ENCODE results near the gene SLC35F5. TPM values are rescaled to one million over a fixed set of nuclear protein-coding genes. Genes with fewer than 3 reads are reported as not detected.
"Not testable (repeated sequence)": the region's sequence is repeated elsewhere in the genome, so short reads cannot be mapped to it uniquely, and the experiment has no call there.

Gene SLC35F5
- total RNA-seq, 1 donor from 2014 or later: 30.6 TPM

DNA sequence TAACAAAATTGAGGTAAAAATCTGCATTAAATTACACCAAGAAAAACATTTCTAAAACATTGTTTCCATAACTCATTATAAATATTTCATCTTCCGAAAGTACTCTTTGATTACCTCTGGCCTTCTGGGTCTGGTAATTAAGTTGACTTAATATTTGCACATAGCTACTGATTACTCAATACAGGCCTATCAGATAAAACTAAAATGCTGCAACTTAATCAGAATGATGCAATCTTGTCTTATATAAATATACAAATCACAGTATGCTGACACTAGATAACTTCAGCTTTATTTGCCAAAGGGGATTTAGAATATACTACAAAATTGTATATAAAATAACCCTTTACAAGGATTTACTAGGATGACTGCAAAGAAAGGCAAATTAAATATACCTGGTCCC is 49.3 kb downstream of the SLC35F5 start:
- H3K27me3 Mint-ChIP-seq (ENCODE audit: low read depth): no peaks in the 10 kb centered on the region
- DNase-seq (ENCODE audit: low read depth, low spot score): no peak
- peaks cover 8% of the 10 kb centered on the region for H3K36me3 Mint-ChIP-seq (ENCODE audit: low read depth)
- TF ChIP-seq, protein P1, sequence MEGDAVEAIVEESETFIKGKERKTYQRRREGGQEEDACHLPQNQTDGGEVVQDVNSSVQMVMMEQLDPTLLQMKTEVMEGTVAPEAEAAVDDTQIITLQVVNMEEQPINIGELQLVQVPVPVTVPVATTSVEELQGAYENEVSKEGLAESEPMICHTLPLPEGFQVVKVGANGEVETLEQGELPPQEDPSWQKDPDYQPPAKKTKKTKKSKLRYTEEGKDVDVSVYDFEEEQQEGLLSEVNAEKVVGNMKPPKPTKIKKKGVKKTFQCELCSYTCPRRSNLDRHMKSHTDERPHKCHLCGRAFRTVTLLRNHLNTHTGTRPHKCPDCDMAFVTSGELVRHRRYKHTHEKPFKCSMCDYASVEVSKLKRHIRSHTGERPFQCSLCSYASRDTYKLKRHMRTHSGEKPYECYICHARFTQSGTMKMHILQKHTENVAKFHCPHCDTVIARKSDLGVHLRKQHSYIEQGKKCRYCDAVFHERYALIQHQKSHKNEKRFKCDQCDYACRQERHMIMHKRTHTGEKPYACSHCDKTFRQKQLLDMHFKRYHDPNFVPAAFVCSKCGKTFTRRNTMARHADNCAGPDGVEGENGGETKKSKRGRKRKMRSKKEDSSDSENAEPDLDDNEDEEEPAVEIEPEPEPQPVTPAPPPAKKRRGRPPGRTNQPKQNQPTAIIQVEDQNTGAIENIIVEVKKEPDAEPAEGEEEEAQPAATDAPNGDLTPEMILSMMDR (conservative IDR thresholded peaks at IDR 0.05): no peak
- H3K4me1 Mint-ChIP-seq: peaks cover 6% of the 10 kb centered on the region
- H3K27ac Mint-ChIP-seq (ENCODE audit: unreplicated experiment): no peak overlapping the region
- H3K9me3 Mint-ChIP-seq: no peaks in the 10 kb centered on the region
- no peak overlapping the region for H3K4me3 Mint-ChIP-seq

DNA sequence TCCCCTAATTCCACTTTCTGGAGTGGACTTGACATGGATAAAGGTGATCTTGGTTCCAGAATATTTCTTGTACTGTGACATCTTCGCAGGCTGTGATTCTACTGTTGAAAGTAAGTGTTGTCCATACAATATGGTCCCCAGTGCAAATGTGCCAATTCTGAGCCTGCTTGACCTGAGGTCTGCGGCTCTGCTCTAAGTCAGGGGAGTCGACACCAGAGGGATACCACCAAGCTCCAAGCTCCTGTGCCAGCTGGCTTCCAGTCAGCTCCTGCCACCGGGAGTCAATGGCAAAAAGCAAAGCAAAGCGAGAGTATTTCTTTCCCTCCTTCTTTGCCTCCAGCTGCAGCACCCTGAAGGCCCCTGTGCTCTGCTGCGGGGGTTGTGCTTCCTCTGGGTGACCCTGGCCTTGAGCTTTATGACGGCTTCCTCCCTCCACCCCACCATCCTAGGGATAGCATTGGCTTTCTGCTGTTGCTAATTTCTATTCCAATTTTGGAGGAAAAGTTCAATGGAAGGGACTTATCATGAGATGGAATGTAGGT is 50.4 kb downstream of the SLC35F5 start:
- TF ChIP-seq, protein P1 (conservative IDR thresholded peaks at IDR 0.05): no peak
- DNase-seq (ENCODE audit: low read depth, low spot score): no peak
- H3K27me3 Mint-ChIP-seq (ENCODE audit: low read depth): no peaks in the 10 kb centered on the region
- H3K4me3 Mint-ChIP-seq: no peak overlapping the region
- H3K9me3 Mint-ChIP-seq: no peaks in the 10 kb centered on the region
- H3K4me1 Mint-ChIP-seq: peaks cover 13% of the 10 kb centered on the region
- peak overlapping the region; percentile 52 for H3K27ac Mint-ChIP-seq (ENCODE audit: unreplicated experiment)
- H3K36me3 Mint-ChIP-seq (ENCODE audit: low read depth): peaks cover 8% of the 10 kb centered on the region

DNA sequence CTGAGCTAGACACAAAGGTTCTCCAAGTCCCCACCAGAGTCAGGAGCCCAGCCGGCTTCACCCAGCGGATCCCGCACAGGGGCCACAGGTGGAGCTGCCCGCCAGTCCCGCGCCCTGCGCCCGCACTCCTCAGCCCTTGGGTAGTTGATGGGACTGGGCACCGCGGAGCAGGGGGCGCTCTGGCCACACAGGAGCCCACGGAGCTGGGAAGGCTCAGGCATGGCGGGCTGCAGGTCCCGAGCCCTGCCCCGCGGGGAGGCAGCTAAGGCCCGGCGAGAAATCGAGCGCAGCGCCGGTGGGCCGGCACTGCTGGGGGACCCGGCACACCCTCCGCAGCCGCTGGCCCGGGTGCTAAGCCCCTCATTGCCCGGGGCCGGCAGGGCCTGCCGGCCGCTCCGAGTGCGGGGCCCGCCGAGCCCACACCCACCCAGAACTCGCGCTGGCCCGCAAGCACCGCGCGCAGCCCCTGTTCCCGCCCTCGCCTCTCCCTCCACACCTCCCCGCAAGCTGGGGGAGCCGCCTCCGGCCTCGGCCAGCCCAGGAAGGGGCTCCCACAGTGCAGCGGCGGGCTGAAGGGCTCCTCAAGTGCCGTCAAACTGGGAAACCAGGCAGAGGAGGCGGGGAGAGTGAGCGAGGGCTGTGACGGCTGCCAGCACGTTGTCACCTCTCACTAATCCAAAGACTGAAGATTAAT is 52.0 kb downstream of the SLC35F5 start:
- H3K27me3 Mint-ChIP-seq (ENCODE audit: low read depth); H3K9me3 Mint-ChIP-seq; H3K27ac Mint-ChIP-seq (ENCODE audit: unreplicated experiment); DNase-seq (ENCODE audit: low read depth, low spot score); H3K36me3 Mint-ChIP-seq (ENCODE audit: low read depth); H3K4me3 Mint-ChIP-seq: not testable (repeated sequence)
- peaks cover 13% of the 10 kb centered on the region for H3K4me1 Mint-ChIP-seq

DNA sequence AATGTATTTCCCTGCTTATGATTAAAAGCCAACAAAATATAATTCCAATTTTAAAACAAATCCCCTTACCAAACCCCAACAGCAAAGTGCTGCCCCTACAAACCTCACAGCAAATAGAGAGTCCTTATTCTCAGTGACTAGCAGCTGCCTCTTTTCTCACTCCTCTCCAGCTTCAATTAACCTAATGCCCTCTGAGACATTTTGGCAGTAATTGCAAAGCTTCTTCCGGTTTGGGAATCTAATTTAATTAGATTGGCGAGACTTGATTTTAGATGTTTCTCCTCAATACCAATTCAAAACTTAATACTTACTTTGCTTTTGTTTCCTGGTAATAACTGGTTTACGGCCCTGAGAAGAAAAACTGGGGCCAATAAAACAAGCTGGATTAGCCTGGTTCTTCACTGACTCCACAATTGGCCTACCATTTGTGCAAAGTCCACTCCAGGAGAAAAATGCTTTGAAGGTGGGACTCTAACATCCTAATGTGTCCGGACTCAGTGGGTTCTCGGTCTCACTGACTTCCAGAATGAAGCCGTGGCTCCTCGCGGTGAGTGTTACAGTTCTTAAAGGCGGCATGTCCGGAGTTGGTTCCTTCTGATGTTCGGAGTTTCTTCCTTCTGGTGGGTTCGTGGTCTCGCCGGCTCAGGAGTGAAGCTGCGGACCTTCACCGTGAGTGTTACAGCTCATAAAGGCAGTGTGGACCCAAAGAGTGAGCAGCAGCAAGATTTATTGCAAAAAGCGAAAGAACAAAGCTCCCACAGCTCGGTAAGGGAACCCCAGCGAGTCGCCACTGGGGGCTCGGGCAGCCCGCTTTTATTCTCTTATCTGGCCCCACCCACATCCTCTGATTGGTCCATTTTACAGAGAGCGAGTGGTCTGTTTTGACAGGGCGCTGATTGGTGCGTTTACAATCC is 52.8 kb downstream of the SLC35F5 start:
- Mint-ChIP-seq H3K4me3 (no peak overlapping the region), H3K36me3 (ENCODE audit: low read depth) (peaks cover 8% of the 10 kb centered on the region), H3K27me3 (ENCODE audit: low read depth) (no peaks in the 10 kb centered on the region), H3K4me1 (peaks cover 13% of the 10 kb centered on the region), H3K9me3 (no peaks in the 10 kb centered on the region), H3K27ac (ENCODE audit: unreplicated experiment) (peak overlapping the region; percentile 71)
- DNase-seq (ENCODE audit: low read depth, low spot score): no peak
- TF ChIP-seq, protein P1 (conservative IDR thresholded peaks at IDR 0.05): no peak

DNA sequence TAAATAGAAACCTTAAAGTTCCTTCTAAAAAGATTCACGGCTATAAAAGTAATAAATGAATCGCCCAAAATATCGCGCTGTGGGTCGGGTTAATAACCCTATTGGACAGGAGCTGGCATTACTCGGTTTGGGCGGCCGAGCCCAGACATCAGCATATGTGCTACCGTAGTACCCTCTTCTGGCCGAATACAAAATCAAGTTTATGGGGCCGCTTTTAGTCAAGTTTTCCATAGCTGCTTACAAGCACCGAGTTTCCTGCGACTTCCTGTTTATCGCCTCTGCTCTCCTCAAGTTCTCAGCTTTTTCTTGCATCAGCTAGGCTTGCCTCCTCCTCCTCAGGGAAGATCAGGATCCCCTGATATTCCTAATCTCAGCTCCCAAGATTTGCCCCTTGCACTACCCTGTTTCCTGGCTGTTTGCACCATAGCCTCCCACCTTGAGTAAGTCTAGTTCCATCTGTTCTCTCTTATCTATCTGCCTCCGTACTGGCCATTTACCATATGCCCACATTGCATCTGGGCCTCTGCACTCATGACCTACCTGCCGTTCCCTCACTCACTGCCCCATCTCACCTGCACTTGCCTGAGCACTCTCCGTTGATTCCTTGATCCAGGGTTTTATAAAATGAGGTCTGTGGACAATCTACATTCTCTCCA is 56.1 kb downstream of the SLC35F5 start:
- peaks cover 6% of the 10 kb centered on the region for H3K36me3 Mint-ChIP-seq (ENCODE audit: low read depth)
- TF ChIP-seq, protein P1 (conservative IDR thresholded peaks at IDR 0.05): no peak
- DNase-seq (ENCODE audit: low read depth, low spot score): no peak
- no peak overlapping the region for H3K4me3 Mint-ChIP-seq
- H3K27ac Mint-ChIP-seq (ENCODE audit: unreplicated experiment): no peak overlapping the region
- no peaks in the 10 kb centered on the region for H3K27me3 Mint-ChIP-seq (ENCODE audit: low read depth)
- H3K9me3 Mint-ChIP-seq: no peaks in the 10 kb centered on the region
- peaks cover 13% of the 10 kb centered on the region for H3K4me1 Mint-ChIP-seq
